ENCODE measurements around the gene ACBD4. TPM values are rescaled to one million over a fixed set of nuclear protein-coding genes. Genes with fewer than 3 reads are reported as not detected.
A peak's percentile ranks its signal among the peaks of the same experiment; 100 is the strongest.

The ACBD4 gene
- total and polyA plus RNA-seq, 2 of the 13 experiments (the other 11 are each of a cell fraction or from before 2014, with no cell fraction given): 16.1 to 26.9 TPM

GRCh38 chr17:45161288-45162024, 26.0 kb downstream of the ACBD4 start, which contains the start of gene HEXIM2 (continued):
- TF ChIP-seq HOXA9 (CRISPR knock-in tag; IDR thresholded peaks at IDR 0.05; ENCODE audit: borderline replicate concordance) (no peak; the same call in 1 of the 2 replicates), KDM5B (CRISPR knock-in tag; IDR thresholded peaks at IDR 0.05; ENCODE audit: borderline replicate concordance) (peak; percentile 96), ZBTB3 (CRISPR knock-in tag; IDR thresholded peaks at IDR 0.05; ENCODE audit: borderline replicate concordance, low read depth) (peak; percentile 33; the same call in 1 of the 2 replicates), ELK4 (CRISPR knock-in tag; IDR thresholded peaks at IDR 0.05; ENCODE audit: borderline replicate concordance) (no peak), MAX (IDR thresholded peaks at IDR 0.05) (peak; percentile 72), FOXC1 (CRISPR knock-in tag; IDR thresholded peaks at IDR 0.05; ENCODE audit: borderline replicate concordance) (peak; percentile 13; the same call in 1 of the 2 replicates), POGZ (CRISPR knock-in tag; IDR thresholded peaks at IDR 0.05) (peak; percentile 90), REL (CRISPR knock-in tag; conservative IDR thresholded peaks at IDR 0.05) (peak; percentile 27; the same call in 1 of the 2 replicates), ATM (IDR thresholded peaks at IDR 0.05; ENCODE audit: borderline replicate concordance) (no peak), GATA4 (IDR thresholded peaks at IDR 0.05; ENCODE audit: borderline replicate concordance, low read depth) (peak; percentile 81), HCFC1 (IDR thresholded peaks at IDR 0.05; ENCODE audit: low read depth, low read length) (peak; percentile 97), HMGA1 (CRISPR knock-in tag; conservative IDR thresholded peaks at IDR 0.05) (no peak)
- TF ChIP-seq, protein P1, sequence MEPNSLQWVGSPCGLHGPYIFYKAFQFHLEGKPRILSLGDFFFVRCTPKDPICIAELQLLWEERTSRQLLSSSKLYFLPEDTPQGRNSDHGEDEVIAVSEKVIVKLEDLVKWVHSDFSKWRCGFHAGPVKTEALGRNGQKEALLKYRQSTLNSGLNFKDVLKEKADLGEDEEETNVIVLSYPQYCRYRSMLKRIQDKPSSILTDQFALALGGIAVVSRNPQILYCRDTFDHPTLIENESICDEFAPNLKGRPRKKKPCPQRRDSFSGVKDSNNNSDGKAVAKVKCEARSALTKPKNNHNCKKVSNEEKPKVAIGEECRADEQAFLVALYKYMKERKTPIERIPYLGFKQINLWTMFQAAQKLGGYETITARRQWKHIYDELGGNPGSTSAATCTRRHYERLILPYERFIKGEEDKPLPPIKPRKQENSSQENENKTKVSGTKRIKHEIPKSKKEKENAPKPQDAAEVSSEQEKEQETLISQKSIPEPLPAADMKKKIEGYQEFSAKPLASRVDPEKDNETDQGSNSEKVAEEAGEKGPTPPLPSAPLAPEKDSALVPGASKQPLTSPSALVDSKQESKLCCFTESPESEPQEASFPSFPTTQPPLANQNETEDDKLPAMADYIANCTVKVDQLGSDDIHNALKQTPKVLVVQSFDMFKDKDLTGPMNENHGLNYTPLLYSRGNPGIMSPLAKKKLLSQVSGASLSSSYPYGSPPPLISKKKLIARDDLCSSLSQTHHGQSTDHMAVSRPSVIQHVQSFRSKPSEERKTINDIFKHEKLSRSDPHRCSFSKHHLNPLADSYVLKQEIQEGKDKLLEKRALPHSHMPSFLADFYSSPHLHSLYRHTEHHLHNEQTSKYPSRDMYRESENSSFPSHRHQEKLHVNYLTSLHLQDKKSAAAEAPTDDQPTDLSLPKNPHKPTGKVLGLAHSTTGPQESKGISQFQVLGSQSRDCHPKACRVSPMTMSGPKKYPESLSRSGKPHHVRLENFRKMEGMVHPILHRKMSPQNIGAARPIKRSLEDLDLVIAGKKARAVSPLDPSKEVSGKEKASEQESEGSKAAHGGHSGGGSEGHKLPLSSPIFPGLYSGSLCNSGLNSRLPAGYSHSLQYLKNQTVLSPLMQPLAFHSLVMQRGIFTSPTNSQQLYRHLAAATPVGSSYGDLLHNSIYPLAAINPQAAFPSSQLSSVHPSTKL (CRISPR knock-in tag; IDR thresholded peaks at IDR 0.05): peak; percentile 14
- TF ChIP-seq, protein P2, sequence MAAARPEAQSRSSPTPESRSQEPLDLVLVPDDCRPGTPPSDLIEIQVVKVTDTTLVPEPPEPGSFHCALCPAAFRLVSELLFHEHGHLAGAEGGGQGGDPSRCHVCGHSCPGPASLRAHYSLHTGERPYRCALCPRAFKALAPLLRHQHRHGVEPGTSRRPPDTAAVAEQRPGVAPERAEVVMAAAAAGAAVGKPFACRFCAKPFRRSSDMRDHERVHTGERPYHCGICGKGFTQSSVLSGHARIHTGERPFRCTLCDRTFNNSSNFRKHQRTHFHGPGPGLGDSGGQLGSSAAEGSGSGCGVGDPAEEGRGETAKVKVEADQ (CRISPR knock-in tag; IDR thresholded peaks at IDR 0.05; ENCODE audit: borderline replicate concordance): no peak
- TF ChIP-seq, protein P3, sequence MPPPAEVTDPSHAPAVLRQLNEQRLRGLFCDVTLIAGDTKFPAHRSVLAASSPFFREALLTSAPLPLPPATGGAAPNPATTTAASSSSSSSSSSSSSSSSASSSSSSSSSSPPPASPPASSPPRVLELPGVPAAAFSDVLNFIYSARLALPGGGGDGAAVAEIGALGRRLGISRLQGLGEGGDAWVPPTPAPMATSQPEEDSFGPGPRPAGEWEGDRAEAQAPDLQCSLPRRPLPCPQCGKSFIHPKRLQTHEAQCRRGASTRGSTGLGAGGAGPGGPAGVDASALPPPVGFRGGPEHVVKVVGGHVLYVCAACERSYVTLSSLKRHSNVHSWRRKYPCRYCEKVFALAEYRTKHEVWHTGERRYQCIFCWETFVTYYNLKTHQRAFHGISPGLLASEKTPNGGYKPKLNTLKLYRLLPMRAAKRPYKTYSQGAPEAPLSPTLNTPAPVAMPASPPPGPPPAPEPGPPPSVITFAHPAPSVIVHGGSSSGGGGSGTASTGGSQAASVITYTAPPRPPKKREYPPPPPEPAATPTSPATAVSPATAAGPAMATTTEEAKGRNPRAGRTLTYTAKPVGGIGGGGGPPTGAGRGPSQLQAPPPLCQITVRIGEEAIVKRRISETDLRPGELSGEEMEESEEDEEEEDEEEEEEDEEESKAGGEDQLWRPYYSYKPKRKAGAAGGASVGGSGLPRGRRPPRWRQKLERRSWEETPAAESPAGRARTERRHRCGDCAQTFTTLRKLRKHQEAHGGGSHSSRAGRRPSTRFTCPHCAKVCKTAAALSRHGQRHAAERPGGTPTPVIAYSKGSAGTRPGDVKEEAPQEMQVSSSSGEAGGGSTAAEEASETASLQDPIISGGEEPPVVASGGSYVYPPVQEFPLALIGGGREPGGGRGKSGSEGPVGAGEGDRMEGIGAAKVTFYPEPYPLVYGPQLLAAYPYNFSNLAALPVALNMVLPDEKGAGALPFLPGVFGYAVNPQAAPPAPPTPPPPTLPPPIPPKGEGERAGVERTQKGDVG (CRISPR knock-in tag; IDR thresholded peaks at IDR 0.05; ENCODE audit: borderline replicate concordance): peak; percentile 77; the same call in 1 of the 2 replicates
